GM23248 (cell line): Measurements from ENCODE around the gene DTX3L. TPM values are rescaled to one million over a fixed set of nuclear protein-coding genes. Genes with fewer than 3 reads are reported as not detected.

Experiments used
- DNase-seq: peaks from one replicate; pipeline ENCODE4 v3.0.0-alpha.2; 2015
- H2AFZ ChIP-seq: fragments of 200-600 bp; sonication (generic); 2 replicates; pipeline ENCODE4 v1.6.1; 2016; ENCODE audit warnings: antibody characterized with exemption
- H3F3A ChIP-seq: fragments of 200-600 bp; sonication (generic); 2 replicates; pipeline ENCODE4 v1.6.1; 2016; ENCODE audit warnings: mild to moderate bottlenecking, antibody characterized with exemption, mixed run types; ENCODE audit not compliant: insufficient read depth
- H3K27ac ChIP-seq: fragments of 200-600 bp; sonication (generic); 2 replicates; pipeline ENCODE4 v1.5.1; 2016; ENCODE audit warnings: mild to moderate bottlenecking
- H3K27me3 ChIP-seq: fragments of 200-600 bp; sonication (generic); replicated peaks from 2 replicates; pipeline ENCODE4 v1.6.1; 2016; ENCODE audit warnings: mild to moderate bottlenecking; ENCODE audit not compliant: insufficient read depth
- H3K36me3 ChIP-seq: fragments of 200-600 bp; sonication (generic); 2 replicates; pipeline ENCODE4 v1.6.1; 2016; ENCODE audit warnings: low read depth, mild to moderate bottlenecking
- H3K4me1 ChIP-seq: fragments of 200-600 bp; sonication (generic); 2 replicates; pipeline ENCODE4 v1.6.1; 2016; ENCODE audit warnings: mild to moderate bottlenecking; ENCODE audit not compliant: insufficient read depth
- H3K4me2 ChIP-seq: fragments of 200-600 bp; sonication (generic); one replicate; pipeline ENCODE4 v1.6.1; 2016; ENCODE audit warnings: mild to moderate bottlenecking; ENCODE audit not compliant: unreplicated experiment
- H3K4me3 ChIP-seq: fragments of 200-600 bp; sonication (generic); 2 replicates; pipeline ENCODE4 v1.5.1; 2016; ENCODE audit warnings: mild to moderate bottlenecking
- H3K79me2 ChIP-seq: fragments of 200-600 bp; sonication (generic); 2 replicates; pipeline ENCODE4 v1.6.1; 2016; ENCODE audit warnings: mild to moderate bottlenecking; ENCODE audit not compliant: insufficient read depth
- H3K9ac ChIP-seq: fragments of 200-600 bp; sonication (generic); 2 replicates; pipeline ENCODE4 v1.6.1; 2016; ENCODE audit warnings: mild to moderate bottlenecking
- H3K9me2 ChIP-seq: fragments of 200-600 bp; sonication (generic); 2 replicates; pipeline ENCODE4 v1.6.1; 2016; ENCODE audit warnings: mixed run types, mild to moderate bottlenecking, moderate library complexity; ENCODE audit not compliant: insufficient read depth
- H3K9me3 ChIP-seq: fragments of 200-600 bp; sonication (generic); one replicate; pipeline ENCODE4 v1.6.1; 2017; ENCODE audit warnings: low read depth
- H4K20me1 ChIP-seq: fragments of 200-600 bp; sonication (generic); 2 replicates; pipeline ENCODE4 v1.6.0; 2016; ENCODE audit not compliant: insufficient read depth
- EZH2 ChIP-seq: fragments of 200-600 bp; sonication (generic); IDR thresholded peaks from 2 replicates; pipeline ENCODE4 v1.6.1; 2018; ENCODE audit warnings: antibody characterized with exemption, mild to moderate bottlenecking; ENCODE audit not compliant: insufficient read depth, poor library complexity, severe bottlenecking
- EZH2phosphoT487 ChIP-seq: fragments of 200-600 bp; sonication (generic); IDR thresholded peaks from 2 replicates; pipeline ENCODE4 v1.6.1; 2018; ENCODE audit warnings: antibody characterized with exemption, moderate library complexity, mild to moderate bottlenecking, low read depth; ENCODE audit not compliant: insufficient read depth
- WGBS, 2 experiments: methylation state at CpG; one replicate each; pipeline ENCODE4 v1.1.6; 2015 to 2017; ENCODE audit warnings: low lambda C conversion rate in 2 of 2, low coverage in 1 of 2; ENCODE audit errors: missing lambda C conversion rate in 2 of 2; 5-methylcytosine and 5-hydroxymethylcytosine counted together
- in situ Hi-C: fragments of 300-500 bp; cut with MboI; formaldehyde crosslinking; loops from 2 replicates; pipeline ENCODE4 v1.15.0; 2020
- polyA plus RNA-seq: library from polyadenylated mRNA; unstranded; fragments of >200 nt; fragmentation: Nextera tagmentation; extraction: Ambion mirVana; gene quantifications from 2 replicates; pipeline ENCODE4 v1.2.1, GENCODE V29; 2016
- total RNA-seq: library from RNA; depleted of rRNA; stranded (reverse); fragments of >200 nt; shearing (Covaris generic); gene quantifications from 2 replicates; pipeline ENCODE4 v1.2.3, GENCODE V29; 2014

The DTX3L gene
- total and polyA plus RNA-seq, 2 experiments from 2014 or later: 9.4 to 10.1 TPM

DNA sequence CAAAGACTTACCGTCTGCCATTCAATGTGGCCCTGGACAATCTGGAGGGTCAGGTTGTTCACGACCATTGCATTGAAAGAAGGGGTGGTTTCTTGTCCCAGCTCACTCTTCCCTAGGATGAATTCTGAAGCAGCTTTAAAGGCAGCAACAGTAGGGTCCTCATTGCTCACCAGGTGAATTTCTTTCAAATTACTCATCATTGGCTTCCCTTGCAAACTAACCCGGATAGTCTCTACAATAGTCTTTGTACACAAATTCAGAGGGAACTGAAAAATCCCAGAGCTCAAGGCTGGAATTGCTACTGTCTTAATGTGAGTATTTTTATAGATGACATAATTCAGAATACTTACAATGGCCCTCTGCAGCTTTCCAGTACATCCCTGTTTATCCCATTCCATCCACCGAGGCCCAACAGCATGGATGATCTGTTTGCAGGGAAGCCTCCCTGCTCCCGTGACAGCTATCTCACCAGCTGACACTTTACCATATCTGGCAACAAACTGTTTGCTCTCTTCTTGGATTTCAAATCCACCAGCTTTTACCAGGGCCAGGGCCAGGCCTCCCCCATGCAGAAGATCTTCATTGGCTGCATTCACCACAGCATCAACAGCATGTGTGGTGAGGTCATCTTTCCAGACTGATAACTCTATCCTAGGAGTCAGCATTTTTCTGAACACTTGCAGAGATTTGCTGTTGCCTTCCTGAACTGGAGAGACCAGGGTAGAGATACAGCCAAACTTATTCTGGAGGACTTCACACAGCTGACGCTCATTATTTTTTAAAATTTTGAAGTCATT lies 8.7 kb upstream of the DTX3L start:
- H3K9me2 ChIP-seq: no peaks in the 10 kb centered on the region
- TF ChIP-seq EZH2phosphoT487 (no peak), EZH2 (no peak)
- H3K4me2 ChIP-seq: no peak overlapping the region
- no peak overlapping the region for H3K9ac ChIP-seq
- no peaks in the 10 kb centered on the region; the same call in 1 of the 2 replicates for H3K36me3 ChIP-seq
- H3F3A ChIP-seq: no peaks in the 10 kb centered on the region
- in situ Hi-C loops: no loop called here
- H3K79me2 ChIP-seq: no peaks in the 10 kb centered on the region
- H3K27me3 ChIP-seq: no peaks in the 10 kb centered on the region
- no peak overlapping the region for H2AFZ ChIP-seq
- H3K4me1 ChIP-seq: no peaks in the 10 kb centered on the region
- no peaks in the 10 kb centered on the region for H3K9me3 ChIP-seq
- DNase-seq: peak; percentile 32
- H4K20me1 ChIP-seq: no peaks in the 10 kb centered on the region
- no peak overlapping the region for H3K27ac ChIP-seq
- no peak overlapping the region for H3K4me3 ChIP-seq
- 44 to 49% methylated on average over 6 of the region's 6 CpGs for WGBS, 2 experiments

DNA sequence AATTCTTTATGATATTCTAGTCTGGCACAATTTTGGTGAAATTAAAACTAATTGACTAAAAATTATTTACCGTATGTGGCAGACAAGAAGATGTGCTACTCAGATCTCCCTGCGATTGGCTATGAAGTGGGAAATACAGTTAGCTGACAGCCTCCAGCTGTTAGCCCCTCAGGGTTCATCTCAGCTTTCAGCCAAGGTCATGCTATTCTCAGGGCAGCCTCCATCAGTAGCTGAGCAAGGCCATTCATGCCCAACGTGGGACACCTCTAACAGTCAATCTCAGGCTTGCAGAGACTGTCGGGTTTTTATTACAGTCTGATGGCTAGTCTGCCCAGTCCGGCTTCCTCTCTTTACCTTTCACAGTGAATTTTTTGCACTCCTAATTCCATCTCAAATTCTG lies 6.8 kb upstream of the DTX3L start:
- no peaks in the 10 kb centered on the region; the same call in 1 of the 2 replicates for H3K36me3 ChIP-seq
- no peak overlapping the region for H3K4me2 ChIP-seq
- H3K9me2 ChIP-seq: no peaks in the 10 kb centered on the region
- in situ Hi-C loops: no loop called here
- H3F3A ChIP-seq: no peaks in the 10 kb centered on the region
- H3K4me3 ChIP-seq: no peak overlapping the region
- H3K9me3 ChIP-seq: no peaks in the 10 kb centered on the region
- 91 to 94% methylated on average over 5 of the region's 5 CpGs for WGBS, 2 experiments
- no peak for DNase-seq
- TF ChIP-seq EZH2: no peak
- no peak for TF ChIP-seq EZH2phosphoT487
- no peak overlapping the region for H3K27ac ChIP-seq
- H3K4me1 ChIP-seq: no peaks in the 10 kb centered on the region
- H3K79me2 ChIP-seq: no peaks in the 10 kb centered on the region
- no peak overlapping the region for H2AFZ ChIP-seq
- no peak overlapping the region for H3K9ac ChIP-seq
- H4K20me1 ChIP-seq: no peaks in the 10 kb centered on the region
- no peaks in the 10 kb centered on the region for H3K27me3 ChIP-seq

DNA sequence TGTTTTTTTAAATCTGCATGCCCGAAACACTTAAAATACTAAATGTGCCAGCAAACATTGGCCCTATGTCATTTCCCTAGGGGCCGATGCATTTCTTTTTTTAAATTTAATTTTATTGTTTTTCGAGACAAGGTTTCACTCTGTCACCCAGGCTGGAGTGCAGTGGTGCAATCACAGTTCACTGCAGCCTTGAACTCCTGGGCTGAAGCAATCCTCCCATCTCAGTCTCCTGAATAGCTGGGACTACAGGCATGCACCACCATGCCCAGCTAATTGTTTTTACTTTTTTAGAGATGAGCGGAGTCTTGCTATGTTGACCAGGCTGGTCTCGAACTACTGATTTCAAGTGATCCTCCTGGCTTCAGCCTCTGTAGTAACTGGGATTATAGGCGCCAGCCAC lies 5.5 kb upstream of the DTX3L start:
- Histone ChIP-seq H3K79me2 (no peaks in the 10 kb centered on the region), H3F3A (no peaks in the 10 kb centered on the region), H3K27me3 (no peaks in the 10 kb centered on the region), H3K9me2 (no peaks in the 10 kb centered on the region), H4K20me1 (no peaks in the 10 kb centered on the region), H2AFZ (no peak overlapping the region), H3K4me2 (no peak overlapping the region), H3K27ac (no peak overlapping the region), H3K9ac (no peak overlapping the region), H3K4me3 (no peak overlapping the region), H3K4me1 (peaks cover 10% of the 10 kb centered on the region; the same call in 1 of the 2 replicates), H3K36me3 (no peaks in the 10 kb centered on the region; the same call in 1 of the 2 replicates), H3K9me3 (no peaks in the 10 kb centered on the region)
- in situ Hi-C loops: no loop called here
- WGBS, 2 experiments: 91 to 92% methylated on average over 6 of the region's 6 CpGs
- TF ChIP-seq EZH2 (no peak), EZH2phosphoT487 (no peak)
- no peak for DNase-seq

DNA sequence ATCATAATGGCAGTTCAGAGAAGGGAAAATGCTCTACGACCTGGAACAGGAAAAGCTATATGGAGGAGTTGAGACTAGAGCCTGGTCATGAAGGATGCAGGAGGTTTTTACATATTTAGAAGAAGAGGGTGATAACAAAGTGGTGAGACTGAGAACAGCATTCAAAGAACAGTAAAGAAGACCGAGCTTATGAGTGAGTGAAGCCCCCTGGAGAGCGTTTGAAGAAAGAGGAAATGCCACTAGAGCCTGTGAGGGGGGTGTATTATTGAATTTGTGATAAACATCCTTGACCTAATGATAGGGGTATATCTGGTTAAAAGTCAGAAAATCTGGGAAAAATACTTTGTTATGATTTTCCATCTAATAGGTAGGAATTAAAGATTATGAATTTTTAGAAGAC lies 4.2 kb upstream of the DTX3L start:
- no peak overlapping the region for H3K4me3 ChIP-seq
- H3K9me2 ChIP-seq: no peaks in the 10 kb centered on the region
- H4K20me1 ChIP-seq: no peaks in the 10 kb centered on the region
- 90 to 92% methylated on average over 3 of the region's 3 CpGs for WGBS, 2 experiments
- no peak overlapping the region for H3K9ac ChIP-seq
- no peaks in the 10 kb centered on the region for H3K9me3 ChIP-seq
- peaks cover 13% of the 10 kb centered on the region for H3K4me1 ChIP-seq
- H3K27ac ChIP-seq: no peak overlapping the region
- H2AFZ ChIP-seq: no peak overlapping the region
- H3F3A ChIP-seq: no peaks in the 10 kb centered on the region
- DNase-seq: no peak
- peaks cover 7% of the 10 kb centered on the region for H3K79me2 ChIP-seq
- H3K27me3 ChIP-seq: no peaks in the 10 kb centered on the region
- TF ChIP-seq EZH2: no peak
- no peak for TF ChIP-seq EZH2phosphoT487
- in situ Hi-C loops: no loop called here
- H3K36me3 ChIP-seq: no peaks in the 10 kb centered on the region; the same call in 1 of the 2 replicates
- H3K4me2 ChIP-seq: no peak overlapping the region
